HG03575 (cell line): ENCODE results near the gene CDH4.

ENCODE experiments used
- ATAC-seq: cut with Tn5 transposase; IDR thresholded peaks from one replicate; pipeline ENCODE4 v1.9.1; 2021; ENCODE audit not compliant: unreplicated experiment, insufficient number of reproducible peaks, low FRiP score; ENCODE audit errors: extremely low read depth

Gene CDH4

DNA sequence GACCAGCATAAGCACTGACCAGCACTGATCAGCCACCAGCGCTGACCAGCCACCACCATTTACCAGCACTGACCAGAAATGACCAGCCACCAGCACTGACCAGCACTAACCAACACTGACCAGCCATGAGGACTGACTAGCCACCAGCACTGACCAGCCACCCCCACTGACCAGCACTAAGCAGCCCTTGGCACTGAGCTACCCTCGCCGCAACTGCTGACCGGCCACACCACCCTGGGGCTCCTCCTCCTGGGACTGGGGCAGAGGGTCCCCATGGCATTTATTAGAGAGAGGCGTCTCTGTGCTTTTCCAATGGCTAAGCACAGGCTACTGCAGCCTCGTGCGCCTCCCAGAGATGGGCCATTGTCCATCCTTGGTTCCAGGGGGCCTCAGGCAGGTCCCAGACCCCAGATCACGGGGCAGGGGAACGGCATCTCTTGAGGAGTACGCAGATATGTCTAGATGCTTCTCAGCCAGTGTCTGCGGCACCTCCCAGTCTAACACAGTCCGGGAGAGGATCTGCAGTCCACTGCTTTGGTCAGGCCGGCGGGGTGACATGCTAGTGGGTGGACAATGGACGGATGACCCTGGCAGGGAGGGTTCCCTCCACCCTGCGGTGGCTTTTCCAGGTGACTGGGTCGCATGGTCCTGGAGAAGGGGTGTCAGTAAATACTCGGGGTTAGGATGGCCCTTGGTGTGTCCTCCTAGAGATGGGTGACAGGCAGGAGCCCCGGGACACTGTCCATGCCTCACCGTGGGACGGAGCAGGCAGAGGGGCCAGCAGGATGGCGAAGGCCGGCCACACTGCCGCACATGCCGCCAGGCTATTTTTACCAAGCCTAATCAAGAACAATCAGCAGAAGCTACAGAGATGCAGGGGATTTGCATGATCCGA lies 645.6 kb downstream of the CDH4 start:
- ATAC-seq, result no peak

DNA sequence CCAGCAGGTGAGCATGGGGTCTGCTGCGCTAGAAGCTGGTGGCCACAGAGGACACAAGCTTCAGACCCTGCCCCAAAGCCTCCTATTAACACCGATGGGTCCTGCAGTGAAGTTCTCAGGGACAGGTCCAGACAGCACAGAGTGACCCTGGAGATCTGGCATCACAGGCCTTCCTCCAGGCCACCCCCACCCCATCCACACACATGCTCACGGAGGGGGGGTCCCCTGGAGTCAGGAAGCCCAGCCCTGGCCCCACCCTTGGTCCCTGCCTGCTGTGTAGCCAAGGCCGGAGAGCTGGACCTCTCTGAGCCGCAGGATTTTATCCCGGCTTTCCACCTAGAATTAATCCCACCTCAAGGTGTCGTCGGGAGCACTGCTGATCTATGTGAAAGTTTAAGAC lies 646.3 kb downstream of the CDH4 start:
- no peak for ATAC-seq

DNA sequence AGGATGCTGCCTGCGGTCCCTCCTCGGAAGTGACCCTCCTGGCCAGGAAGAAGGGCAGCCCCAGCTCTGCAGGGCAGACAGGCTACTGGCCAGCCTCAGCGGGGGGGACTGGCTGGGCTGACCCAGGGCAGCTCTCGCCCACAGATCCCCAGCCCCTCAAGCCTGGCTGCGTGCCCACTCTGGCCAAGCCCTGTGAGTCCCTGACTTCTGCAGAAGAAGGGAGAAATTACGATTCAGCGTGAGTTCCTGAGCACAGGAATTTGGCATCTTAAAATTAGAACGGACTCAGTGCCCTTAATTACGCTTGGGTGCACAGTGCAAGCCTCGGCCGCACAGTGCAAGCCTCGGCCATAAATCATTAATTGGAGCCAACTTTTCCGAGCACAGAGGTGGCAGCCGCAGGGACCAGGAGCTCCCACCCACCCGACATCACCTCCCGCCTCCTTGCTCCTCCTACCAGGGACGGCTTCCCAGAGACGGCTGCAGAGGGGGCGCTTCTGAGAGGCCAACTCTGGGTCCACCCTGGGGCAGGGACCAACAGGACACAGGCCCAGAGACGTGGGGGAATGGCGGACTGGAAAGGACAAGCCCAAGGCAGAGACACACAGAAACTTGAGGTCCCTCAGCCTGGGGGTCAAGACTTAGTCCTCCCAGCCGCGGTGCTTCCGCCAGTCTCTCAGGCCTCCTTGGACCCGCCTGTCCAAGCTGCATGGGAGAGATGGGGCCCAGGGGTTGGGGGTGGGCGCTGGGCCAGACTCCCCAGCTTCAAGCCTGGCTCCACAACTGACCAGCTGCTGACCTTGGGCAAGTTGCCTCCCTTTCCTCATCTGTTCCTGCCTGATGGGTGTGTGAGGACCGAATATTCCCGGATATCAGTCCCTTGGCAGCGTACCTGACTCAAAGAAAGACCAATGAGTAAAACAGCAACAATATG lies 648.2 kb downstream of the CDH4 start:
- no peak for ATAC-seq

DNA sequence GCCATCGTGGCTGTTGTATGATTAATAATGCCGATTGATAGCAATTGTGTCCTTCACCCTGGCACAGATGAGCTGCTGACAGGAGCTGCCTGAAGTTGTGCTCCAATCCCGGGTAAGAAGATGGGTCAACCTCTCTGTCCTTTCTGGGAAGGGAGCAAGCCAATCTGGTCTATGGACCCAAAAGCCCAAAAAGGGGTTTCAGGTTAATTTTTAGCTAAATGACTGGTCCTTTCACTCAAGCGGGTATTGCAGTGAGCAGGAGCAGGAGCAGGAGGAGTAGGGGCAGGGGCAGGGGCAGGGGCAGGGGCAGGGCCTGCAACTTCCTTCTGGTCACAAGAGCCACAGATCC lies 648.9 kb downstream of the CDH4 start:
- no peak for ATAC-seq

DNA sequence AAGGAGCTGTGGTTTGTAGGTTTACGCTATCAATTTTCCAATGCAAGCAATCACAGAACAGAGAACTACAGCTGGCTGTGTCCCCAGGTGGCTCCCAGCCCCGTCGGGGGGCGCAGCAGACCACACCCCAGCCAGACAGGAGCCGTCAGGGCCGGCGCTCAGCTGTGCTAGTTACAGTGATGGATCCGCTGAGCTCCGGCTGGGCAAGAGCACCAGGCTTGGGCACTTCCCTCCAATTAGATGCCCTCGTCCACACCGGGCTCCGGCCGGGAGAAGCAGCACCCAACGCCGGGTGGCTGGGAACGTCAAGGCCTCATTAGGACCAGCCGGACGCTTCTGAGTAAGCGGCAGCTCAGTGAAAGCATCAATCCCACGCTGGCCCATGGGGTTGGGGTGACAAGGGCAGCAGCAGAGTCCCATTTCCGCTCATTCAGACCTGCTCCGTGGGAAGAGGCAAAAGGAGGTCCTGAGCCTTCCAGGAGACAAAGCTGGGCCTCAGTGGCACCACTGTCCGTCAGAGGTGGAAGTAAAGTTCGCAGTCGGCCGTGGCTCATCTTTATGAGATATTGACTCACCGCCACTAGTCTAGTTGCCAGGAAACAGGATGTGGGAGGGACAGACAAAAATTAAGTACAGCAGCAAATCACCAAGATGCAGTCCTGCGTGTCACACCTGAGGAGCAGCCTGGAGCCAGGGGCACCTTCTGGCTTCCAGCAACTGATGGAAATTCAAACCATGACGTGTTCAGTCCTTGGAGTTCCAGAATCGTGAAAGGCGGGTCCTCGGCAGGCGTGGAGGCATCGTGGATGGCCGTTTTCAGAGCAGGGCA lies 649.5 kb downstream of the CDH4 start:
- no peak for ATAC-seq

DNA sequence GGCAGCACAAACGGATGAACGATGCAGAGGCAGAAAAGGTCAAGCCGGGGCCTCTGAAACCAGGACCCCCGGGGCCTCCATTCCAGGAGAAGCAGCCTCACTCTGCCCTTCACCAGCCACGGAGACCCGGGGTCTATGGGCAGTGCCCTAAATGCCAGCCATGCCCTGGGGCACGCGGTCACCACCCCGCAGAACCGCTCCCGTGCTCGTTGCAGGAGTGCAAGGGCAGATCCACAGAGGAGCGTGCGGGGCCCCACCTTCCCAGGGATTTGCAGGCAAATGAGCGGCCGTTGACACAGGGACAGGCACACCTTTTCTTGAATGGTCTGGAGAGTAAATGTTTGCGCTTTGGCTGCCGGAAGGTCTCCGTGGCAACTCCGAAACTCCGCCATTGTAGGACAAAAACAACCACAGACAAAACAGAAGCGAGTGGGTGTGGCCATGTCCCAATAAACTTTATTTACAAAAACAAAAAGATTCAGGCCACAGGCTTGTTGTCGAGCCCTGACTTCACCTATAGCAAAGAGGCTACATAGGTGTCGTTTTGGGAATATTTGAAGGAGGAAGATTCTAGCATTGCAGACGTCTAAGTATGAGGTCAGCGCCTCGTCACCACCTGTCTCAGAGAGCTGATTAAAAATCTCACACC lies 650.3 kb downstream of the CDH4 start:
- ATAC-seq, result no peak

DNA sequence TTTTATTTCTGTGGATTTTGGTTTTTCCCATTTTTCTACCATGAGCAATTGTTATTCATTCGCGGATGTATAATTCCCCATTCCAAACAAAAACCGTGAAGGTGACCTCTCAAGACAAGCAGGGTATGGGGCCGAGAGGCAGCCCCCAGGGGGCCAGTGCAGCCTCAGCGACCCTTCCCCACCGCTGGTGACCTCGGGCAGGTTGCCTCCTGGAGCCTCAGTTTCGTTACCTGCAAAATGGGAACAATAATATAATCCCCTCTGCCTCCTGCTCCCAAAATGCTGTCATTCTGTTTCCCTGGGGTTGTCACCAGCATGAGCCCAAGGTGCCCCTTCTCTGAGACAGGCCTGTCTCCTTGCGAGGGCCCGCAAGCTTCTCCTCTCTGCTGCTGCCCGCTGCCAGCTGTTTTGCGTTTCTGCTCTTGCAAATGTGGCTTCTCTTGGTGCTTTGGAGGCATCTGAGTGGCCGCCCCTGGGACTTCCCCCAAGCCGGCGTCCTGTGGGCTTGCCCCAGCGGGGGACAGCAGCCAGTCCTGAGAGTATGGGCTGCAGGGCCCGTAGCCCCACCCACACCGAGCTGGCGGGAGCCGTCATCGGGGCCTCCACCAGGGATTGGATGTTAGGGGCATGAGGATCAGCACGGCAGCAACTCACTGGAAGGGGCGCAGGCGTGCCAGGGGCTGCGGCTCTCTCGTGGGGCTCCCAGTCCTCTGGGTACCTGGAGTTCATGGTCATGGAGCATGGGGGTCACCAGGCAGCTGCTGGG lies 651.7 kb downstream of the CDH4 start:
- no peak for ATAC-seq

DNA sequence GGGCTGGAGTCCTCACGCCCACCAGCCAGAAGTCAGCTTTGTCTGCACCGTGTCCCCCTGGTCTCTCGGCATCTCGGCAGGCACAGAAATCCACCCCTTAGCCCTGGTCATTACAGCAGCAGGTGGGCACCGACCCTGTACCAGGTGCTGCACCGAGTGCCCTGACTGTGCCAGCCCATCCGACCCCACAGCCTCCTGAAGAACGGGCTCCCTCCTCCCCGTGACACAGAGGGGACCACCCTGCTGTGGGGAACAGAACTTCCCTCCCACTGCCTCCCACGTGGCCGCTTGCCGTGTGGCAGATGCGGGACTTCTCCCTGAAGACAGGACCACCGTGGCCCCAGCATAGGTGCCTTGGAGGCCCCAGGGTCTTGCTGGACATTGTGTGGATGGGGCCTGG lies 652.4 kb downstream of the CDH4 start:
- ATAC-seq, result no peak

DNA sequence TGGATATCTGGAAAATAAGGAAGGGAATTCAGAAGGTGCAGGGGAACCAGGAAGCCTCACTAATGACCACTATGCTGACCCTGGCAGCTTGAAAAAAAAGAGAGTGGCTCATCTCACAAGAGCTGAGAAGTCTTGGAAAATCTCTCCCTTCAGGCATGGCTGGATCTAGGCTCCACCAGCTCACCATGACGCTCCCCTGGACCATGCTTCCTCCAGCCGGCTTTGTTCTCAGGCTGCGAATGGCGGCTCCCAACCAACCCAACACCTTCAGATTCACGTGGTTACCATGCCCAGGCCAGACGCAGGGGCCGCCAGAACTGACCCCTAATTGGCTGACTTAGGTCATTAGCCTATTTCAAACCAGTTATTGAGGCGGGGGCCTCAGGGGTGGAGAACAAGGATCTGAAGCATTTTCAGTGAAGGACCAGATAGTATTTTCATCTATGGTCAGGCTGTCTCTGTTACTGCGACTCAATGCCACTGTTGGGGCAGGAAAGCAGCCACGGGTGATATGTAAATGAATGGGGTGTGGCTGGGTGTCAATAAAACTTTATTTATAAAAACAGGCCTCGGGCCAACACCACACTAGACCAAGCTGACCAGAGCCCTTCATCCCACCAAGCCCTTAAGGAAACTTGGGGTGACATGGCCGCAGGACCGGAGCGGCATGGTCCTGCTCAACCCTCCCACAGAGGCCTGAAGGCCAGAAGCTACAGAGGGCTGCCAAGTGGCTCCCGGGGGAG lies 653.9 kb downstream of the CDH4 start:
- ATAC-seq, result no peak

DNA sequence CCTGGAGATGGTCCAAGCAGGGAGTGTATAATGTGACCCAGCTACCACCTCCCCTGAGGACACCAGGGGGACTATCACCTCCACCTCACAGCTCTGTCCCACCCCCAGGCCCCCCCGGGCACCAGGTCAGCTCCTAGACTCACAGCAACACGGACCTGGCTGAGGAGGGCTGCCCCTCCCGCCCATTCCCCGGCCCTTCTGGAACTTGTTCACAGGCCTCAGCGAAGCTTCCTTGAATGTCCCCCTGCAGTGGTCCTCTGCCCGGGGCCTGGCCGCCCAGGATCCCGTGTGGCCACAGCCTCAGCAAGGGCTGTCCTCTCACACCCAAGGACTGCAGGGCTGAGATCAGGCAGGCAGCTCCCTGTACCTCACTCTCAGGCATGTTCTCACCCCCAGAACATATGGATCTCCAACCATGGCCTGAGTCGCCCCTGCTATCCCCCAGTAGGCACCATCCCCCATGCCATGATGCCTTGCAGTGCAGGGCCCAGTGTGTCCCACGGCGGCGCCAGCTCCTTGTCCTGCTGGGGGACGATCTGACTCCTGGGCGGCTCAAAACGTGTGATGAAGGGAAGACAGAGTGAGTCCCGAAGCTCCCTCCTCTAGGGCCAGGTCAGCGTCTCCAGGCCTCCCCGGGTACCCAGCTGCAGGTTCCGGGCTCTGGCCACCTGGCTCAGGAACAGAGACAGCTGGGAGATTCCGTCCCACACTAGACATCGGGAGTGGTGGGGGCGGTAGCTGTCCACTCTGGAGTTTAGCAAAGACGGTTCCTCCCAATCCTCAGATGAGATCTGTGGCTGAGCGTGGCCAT lies 655.2 kb downstream of the CDH4 start:
- no peak for ATAC-seq

DNA sequence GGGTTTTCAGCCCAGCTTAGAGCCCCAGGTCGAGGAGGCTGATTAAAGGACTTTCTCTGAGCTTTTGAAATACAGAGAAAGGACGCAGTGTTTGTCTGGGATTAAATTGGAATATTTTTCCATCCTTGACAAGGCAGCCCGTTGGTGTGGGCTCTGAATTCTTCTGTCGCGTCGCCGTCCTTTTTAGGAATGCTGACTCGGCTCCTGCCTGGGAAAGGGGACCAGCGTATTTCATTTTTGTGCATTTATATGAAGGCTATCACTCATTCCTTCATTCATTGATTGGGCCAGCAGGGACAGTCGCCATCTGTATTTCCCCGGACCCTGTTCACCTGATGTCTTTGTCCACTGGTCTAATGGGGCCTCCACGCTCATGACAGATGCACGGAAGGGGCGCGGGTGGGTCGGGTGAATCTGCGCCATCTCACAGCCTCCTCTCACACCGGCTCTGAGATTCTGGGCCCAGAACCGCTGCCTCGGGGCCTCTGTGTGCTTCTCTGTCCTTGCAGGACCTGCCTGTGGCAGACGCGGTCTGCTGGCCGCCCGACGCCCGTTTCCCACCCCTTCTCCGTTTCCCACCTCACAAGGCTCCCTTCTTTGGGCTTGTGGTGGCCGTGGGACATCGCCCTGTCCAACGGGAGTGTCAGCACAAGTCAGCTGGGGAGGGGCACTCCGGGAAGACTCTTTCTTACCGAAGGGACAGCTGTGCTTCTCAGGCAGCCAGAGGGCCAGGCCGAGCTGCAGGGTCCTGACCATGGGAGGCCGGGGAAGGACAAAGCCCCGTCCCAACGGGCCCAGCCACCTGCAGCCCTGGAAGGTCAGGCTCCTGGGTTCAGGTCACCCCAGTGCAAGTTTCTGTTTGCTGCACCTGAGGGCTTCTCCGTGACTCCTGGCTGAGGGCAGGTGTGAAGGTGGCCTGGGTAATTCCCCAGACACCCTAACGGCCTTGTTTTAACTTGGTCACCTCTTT lies 656.3 kb downstream of the CDH4 start:
- no peak for ATAC-seq

DNA sequence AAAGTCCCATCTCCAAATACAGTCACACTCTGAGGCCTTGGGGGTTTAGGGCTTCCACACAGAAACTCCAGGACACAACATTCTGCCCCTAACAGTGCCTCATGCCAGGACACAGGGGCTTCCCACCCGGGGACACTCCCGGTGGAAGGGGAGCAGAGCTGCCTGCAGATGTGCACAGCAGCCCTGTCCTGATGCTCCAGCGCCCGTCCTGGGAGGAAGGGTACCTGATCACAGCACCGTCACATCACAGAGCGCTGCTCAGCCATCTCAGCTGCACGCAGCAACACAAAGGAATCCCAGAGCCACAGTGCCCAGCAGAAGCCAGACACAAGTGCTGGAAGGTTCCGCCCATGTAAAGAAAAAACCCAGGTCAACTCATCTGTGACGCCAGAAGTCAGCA lies 657.0 kb downstream of the CDH4 start:
- no peak for ATAC-seq

DNA sequence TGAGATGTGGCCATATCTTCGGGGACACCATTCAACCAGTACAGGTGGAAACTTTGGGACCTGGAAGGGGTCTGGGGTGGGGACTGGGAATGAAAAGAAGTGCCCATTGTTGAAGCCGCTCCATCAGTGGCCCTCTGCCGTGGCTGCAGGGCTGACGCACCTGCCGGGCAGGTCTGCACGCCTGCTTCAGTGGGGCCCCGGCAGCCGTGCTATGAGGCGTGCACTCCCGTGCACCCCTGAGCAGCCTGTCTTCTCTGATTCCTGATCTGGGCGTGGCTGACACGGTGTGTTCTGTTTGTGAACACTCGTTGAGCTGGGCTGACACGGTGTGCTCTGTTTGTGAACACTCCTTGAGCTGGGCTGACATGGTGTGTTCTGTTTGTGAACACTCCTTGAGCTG lies 657.8 kb downstream of the CDH4 start:
- no peak for ATAC-seq

DNA sequence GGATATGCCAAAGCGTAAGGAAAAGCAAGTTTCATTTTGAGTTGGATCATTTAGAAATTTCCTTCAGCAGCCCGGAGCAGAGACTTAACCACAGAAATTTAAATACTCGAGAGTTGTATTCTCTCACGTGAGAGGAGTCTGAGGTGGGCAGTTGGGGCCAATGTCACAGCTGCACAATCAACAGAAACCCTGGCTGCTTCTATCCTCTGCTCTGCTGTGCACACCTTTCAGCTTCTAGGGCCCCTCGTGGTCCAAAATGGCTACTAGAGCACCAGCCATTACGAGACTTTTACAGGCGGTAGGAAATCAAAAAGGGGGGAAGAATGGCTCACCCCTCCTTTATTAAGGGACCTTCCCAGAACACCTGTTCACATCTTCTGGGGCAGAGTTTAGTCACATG lies 659.8 kb downstream of the CDH4 start:
- ATAC-seq, result no peak

DNA sequence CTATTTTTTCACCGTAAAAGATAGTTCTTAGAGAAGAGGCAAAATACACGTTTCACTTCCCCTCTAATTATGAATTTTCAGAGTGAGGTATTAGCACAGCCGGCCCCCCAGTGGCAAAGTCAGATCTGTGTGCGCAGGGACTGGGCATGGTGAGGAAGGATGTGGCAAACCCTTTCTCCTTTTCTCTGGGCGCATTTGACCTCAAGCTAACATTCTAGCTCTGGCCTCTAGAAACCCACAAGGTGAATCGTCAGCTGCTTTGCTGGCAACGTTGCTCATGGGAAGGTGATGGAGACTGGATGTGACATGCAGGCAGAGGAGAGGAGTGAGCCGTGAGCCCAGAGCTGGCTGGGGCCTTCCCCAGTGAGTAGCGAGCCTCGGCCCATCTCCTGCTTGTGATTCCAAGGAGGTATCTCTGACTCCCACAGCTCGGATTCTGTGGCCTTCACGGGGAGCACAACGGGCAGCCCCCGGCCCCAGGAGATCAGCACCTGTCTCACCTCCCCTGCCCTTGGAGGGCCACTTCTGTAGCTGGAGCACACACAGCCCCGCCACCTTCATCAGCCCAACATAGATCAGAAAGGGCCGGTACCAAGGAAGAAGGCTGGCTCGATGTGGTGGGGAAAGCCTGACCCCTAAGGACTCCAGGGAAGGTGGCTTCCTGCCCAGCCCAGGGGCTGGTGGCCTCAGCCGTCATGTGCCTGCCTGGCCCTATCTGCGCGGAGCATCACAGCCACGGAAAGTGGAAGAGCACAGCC lies 660.8 kb downstream of the CDH4 start:
- ATAC-seq, result no peak
